Hypothalamus (tissue), 51 donors: Measurements from ENCODE around the gene HECTD4.
A peak's percentile ranks its signal among the peaks of the same experiment; 100 is the strongest.
"Not testable (repeated sequence)": the region's sequence is repeated elsewhere in the genome, so short reads cannot be mapped to it uniquely, and the experiment has no call there.

Source experiments
- DNase-seq, 51 donors: peaks; one replicate each; lab custom pipeline; 2025; lab: John Stamatoyannopoulos, UW

HECTD4 gene

DNA sequence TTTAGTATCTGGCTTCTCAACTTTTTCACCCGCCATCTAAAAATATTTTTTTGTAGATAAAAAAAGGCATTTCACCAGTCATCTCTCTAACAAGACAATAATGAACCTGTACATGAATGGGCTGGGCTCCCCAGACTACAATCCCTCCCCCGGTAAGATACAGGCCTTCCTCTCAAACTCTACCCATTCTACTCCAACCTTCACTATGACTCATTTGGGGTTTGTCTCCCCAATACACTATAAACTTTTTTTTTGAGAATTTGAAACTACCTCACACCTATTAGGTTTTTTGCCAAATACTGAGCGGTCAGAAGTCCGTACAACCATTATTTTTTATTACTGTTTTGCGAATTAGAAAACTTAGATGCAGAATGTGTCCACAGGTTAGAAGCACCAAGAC, 26.4 kb upstream of the HECTD4 start:
- DNase-seq: no peak

DNA sequence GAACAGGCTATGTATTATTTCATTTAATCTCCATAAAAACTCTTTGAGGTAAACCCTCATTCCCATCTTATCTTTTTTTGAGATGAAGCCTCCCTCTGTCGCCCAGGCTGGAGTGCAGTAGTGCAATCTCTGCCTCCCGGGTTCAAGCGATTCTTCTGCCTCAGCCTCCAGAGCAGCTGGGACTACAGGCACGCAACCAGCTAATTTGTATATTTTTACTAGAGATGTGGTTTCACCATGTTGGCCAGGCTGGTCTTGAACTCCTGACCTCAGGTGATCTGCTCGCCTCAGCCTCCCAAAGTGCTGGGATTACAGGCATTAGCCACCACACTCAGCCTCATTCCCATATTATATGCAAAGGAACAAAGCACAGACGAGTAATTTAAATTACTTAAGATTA, 25.5 kb upstream of the HECTD4 start:
- DNase-seq: not testable (repeated sequence)

DNA sequence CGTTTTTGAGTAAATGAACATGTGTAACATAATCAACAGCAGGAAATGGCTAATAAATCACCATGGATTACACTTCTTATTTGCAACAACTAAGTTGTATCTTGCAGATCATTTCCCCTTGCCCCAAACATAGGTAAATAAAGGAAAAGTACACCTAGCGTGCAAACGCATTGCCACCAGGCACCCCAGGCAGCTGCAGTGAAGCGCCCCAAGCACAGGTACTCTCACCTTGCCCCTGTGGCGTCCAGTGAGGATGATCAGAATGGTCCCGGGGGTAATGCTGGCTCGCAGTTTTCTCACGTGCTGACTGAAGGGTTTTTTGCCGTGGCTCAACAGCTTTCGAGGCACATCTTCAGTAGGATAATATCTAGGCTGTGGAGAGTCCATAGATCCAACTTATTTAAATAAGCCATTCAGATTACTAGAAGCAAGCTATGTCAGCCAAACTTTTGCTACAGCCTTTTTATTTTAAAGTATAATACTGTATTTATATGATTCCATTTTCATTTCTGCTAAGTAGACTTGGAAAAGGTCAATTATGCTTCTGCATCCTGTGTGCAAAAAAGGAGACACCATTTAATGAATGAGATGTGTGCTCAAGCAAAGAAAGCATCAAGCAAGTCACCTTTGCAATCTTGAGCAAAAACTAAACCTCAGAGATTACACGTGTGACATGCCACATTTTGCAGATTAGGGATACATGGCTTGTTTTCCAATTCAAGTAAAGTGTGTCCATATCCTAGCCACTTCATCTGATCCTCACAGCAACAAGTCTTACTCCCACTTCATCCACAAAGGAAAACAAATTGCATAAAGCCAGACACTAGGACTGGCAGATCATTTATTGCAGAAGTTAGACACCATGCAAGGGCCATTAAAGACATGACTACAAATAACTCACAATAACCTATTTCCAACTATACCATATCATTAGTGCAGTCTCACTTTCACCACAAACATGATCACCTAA, 24.6 kb upstream of the HECTD4 start:
- no peak for DNase-seq

DNA sequence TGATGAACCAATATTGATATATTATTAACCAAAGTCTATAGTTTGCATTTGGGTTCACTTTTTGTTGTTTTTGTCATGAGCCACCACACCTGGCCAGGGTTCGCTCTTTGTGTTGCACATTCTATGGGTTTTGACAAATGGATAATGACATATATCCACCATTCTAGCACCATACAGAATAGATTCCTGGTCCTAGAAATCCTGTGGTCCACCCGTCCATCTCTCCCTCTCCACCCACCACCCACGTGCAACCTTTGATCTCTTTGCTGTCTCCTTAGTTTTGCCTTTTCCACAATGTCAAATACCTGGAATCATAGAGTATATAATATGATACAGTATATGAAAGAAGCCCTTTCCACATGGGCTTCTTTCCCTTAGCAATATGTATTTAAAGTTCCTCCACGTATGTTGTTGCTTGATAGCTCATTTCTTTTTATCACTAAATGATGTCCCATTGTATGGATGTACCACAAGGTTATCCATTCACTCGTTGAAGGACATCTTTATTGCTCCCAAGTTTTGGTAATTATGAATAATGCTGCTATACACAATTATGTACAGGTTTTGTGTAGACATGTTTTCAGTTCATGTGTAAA, 19.8 kb upstream of the HECTD4 start:
- DNase-seq: no peak

DNA sequence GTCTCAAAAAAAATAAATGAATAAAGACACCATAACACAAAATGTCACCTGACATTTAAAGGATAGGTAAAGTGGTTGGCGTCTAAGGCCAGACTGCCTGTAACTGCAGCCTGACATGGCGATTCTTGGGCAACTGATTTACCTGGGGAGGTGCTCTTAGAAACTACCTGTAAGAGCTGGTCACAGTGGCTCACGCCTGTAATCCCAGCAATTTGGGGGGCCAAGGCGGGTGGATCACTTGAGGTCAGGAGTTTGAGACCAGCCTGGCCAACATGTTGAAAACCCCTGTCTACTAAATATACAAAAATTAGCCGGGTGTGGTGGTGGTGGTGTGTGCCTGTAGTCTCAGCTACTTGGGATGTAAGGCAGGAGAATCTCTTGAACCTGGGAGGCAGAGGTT, 18.8 kb upstream of the HECTD4 start:
- no peak for DNase-seq

DNA sequence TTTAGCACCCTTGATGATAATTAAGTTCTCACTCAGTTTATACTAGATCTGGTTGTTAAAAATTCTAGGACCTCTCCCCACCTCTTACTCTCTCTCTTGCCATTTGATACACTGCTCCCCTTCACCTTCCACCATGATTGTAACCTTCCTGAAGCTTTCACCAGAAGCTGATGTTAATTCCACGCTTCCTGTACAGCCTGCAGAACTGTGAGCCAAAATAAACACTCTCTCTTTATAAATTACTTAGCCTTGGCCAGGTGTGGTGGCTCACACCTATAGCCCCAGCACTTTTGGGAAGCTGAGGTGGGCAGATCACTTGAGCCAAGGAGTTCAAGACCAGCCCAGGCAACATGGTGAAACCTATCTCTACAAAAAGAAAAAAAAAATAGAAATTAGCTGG, 11.1 kb upstream of the HECTD4 start:
- no peak for DNase-seq

DNA sequence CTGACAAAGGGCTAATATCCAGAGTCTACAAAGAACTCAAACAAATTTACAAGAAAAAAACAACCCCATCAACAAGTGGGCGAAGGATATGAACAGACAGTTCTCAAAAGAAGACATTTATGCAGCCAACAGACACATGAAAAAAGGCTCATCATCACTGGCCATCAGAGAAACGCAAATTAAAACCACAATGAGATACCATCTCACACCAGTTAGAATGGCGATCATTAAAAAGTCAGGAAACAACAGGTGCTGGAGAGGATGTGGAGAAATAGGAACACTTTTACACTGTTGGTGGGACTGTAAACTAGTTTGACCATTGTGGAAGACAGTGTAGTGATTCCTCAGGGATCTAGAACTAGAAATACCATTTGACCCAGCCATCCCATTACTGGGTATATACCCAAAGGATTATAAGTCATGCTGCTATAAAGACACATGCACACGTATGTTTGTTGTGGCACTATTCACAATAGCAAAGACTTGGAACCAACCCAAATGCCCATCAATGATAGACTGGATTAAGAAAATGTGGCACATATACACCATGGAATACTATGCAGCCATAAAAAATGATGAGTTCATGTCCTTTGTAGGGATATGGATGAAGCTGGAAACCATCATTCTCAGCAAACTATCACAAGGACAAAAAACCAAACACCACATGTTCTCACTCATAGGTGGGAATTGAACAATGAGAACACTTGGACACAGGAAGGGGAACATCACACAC, 7.9 kb upstream of the HECTD4 start:
- DNase-seq: not testable (repeated sequence)

DNA sequence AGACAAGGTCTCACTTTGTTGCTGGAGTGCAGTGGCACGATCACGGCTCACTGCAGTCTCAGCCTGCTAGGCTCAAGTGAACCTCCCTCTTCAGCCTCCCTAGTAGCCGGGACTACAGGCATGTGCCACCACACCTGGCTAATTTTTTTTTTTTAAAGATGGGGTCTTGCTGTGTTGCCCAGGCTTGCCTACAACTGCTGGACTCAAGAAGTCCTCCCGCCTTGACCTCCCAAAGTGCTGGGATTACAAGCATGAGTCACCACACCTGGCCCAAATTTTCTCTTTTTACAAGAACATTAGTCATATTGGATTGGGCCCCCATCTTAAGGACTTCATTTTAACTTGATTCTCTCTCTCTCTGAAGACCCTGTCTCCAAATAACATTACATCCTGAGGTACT, 7.0 kb upstream of the HECTD4 start:
- DNase-seq: no peak

DNA sequence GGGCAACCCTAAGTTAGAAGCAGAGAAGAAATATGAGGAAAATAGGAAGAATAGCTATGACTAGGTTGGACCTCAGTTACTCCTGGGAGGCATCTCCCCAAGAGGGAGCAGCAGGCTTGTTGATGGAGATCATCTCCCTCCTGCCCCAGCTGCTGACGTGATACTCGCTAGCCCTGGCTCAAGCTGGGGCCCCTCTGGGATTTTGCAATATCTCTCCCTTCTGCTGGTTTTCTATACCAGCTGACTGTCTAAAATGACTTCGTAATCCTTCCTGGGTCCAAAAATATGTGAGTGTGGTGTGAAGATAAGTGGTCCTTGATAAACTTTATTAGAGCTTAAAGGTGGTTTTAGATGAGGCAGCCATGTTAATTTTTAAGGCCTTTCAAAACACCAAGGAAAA, 4.5 kb upstream of the HECTD4 start:
- peak in 1 of 51 donors; percentile 3 for DNase-seq

DNA sequence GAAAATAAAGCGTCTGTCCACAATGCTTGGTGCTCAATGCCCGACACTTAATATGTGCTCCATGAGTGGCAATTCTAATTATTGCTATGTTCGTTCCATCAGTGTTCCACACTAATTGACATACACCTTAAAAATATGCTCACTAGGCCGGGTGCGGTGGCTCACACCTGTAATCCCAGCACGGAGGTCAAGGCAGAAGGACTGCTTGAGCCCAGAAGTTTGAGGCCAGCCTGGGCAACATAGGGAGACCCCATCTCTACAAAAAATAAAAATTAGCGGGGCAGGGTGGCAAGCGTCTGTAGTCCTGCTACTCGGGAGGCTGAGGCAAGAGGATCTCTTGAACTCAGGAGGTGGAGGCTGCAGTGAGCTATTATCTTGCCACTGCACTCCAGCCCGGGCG, 635 bp upstream of the HECTD4 start:
- no peak for DNase-seq

DNA sequence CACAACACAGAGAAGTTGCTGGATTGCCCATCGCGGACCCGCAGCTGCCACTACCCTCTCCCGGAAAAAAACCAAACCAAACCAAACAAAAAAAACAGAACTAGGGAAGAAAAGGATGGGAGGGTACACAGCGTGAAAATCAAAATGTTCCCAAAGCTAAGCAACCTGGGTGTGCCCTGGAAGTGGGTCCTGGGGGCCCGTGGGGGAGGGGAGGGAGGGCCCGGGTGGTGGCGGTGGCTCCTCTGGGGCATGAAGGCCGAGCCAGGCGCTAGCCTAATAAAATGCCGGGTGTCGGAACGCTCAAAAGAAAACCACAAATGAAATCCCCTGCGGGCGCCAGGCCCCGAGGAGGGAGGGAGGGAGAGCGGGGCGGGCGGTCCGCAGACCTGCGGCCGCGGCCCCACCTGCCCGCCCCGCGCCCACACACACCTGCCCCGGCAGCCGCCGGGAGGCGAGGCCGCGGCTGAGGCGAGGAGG, 787 bp downstream of the HECTD4 start:
- peak in 17 of 51 donors; percentile 9 to 51 (median 26) for DNase-seq

DNA sequence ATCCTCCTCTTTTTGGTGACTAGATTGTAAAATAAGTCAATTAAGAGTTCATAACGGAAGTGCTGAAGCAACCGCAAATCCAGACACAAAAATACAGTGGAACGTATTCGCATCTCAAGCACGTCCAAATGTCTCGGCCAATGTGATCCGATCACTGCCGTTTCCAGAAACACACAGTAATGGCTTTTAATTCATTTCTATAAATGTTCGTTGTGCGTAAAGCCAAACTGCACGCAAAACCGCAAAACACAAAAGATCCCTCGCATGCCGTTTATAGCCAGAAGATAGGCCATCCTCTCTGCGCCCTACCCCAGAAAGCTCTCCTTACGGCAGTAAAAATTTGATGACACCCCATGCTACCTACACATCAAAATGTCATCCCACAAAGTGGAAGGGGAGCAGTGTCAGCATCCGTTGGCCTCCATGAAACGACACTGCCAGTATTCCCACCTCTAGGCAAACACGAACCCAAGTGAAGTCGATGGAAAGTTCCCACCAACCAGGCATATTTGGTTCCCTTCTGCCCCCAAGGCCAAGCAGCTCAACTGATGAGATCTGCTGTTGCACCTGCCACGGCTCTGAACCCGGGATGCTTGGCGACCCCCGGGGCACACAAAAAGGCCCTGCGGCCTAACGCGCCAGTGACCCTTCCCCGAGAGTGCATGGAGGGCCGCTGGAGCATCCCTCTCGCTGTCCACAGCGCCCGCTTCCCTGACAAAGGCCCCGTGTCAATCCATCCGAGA, 1.4 kb downstream of the HECTD4 start:
- peak in 15 of 51 donors; percentile 2 to 51 (median 20) for DNase-seq

DNA sequence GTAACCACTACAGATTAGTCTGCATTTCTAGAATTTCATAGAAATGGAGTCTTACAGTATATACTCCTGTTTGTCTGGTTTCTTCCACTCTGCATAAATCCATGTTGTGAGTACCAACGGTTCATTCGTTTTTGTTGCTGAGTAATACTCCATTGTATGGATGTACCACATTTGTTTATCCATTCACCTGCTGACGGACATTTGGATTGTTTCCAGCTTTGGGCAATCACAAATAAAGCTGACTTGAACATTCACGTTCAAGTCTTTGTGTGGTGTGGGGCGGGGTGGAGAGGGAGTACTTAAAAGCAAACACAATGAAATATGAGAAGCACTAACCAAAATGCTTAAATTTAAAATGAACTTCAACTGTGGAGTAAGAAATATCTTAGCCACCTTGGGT, 7.1 kb downstream of the HECTD4 start:
- DNase-seq: no peak

DNA sequence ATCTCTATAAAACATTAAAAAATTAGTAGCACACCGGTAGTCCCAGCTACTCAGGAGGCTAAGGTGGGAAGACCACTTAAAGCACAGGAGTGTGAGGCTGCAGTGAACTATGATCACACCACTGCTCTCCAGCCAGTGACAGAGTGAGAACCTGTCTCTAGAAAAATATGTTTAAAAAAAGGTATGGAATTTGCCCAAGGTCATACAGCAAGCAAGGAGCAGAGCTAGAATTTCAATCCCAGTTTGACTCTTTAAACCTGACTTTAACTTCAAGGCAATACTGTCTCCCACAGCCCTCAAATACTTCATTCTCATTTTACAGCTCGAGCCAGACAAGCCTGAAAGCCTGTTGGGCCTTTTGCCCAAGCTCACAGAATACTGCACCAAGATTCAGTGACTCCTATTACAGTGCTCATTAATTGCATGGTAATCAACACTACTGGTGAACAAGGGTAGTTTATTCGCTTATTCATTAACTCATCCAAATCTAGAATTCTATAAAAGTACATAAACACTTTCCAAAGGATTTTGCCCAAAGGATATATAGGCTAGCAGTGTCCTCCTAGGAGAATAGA, 8.0 kb downstream of the HECTD4 start:
- DNase-seq: no peak

DNA sequence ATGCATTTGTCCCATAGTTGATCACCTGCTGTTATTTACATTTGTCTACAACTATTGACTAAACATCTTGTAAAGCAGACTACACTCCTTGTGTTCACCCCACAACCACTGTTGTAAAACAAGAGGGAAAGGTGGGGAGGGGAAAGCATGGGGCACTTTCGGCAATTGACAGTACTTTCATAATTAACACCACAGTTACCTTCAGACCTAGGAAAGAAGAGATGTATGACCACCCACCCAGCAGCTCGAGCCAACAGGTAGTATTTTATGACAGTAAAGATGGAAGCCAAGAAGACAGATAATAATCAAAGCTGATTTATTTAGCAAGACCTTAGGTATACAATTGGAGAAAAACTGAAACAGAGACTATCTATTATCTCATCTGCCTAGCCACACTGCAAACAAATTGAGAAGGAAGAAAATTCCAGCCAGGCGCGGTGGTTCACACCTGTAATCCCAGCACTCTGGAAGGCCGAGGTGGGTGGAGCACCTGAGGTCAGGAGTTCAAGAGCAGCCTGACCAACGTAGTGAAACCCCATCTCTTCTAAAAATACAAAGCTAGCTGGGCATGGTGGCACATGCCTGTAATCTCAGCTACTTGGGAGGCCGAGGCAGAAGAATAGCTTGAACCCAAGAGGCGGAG, 11.2 kb downstream of the HECTD4 start:
- DNase-seq: no peak

DNA sequence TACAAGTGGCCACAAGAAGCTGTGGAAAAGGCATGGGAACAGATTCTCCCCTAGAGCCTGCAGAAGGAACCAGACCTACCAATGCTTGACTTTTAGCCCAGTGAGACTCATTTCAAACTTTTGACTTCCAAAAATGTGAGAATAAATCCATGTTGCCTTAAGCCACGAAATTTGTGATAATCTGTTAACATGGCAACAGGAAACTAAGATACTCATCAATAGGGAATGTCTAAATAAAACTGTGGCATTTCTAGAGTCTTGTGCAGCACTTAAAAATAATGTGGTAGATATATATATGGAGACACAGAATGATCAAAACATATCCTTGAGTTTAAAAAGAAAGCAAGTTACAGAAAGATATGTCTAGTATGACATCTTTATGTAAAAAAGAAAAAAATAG, 12.0 kb downstream of the HECTD4 start:
- DNase-seq: no peak

DNA sequence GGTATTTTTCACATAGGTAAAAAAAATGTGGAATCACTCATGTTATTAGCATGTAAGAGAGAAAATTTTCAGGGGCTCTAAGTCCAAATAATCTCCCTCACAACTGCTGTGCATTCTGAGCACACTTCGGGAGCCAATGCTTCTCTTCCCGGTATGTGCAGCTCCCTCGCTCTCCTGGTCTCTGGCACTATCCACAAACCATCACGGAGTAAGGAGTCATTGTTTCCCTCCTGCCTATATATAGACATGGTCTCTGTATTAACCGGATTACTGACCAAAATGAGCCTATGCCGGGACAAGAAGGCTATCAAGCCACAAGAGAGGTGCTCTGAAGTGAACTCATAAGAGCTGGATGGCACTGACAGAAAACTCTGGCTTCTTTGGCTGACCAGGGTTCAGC, 13.4 kb downstream of the HECTD4 start:
- DNase-seq: no peak

DNA sequence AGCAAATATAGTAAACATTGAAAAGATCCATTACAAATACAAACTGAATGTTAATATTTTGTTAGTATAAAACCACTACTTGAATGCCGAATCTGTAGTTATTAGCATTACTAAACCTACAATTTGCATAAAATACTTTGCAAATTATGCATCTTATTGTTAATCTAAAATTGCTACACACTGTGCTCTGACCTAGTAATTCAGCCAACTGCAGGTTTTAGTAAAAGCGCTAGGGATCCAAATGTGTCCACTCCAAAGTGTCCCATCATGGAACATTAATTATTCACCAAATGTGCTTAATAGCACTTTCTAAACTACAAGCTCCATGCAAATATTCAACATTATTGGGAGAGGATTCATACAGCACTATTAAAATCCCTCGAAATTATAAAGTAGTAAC, 14.3 kb downstream of the HECTD4 start:
- DNase-seq: no peak

DNA sequence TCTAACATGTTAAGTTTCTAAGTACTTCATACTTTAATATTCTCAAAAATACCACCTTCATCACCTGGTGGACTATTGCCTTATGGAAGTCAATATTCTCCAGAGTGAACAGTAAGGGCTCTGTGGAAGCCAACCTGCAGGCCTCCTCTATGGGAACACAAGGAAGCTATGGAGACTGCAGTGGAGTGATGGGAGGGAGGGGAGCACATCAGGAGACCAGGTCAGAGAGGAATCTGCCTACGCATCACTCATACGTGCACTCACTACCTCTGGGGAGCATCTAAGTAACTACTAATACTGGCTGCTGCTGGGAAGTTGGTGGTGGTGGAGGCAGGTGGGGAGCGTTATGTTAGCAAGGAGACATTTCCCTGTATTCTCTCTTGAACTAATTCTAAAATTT, 19.9 kb downstream of the HECTD4 start:
- DNase-seq: no peak

DNA sequence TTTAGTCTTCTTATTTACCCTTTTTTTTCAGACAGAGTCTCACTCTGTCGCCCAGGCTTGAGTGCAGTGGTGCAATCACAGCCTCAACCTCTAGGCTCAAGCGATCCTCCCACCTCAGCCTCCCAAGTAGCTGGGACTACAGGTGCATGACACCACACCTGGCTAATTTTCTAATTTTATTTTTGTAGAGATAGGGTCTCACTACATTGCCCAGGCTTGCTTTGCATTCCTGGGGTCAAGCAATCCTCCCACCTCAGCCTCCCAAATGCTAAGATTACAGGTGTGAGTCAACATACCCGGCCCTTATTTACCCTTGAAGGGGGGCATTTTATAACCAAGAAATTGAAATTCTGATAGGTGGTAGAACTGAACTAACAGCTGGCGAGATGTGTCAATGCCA, 21.0 kb downstream of the HECTD4 start:
- no peak for DNase-seq
